Esophagus muscularis mucosa (tissue), 4 donors: Measurements from ENCODE around the gene SAMD7.

Experiments used
- EP300 ChIP-seq: sonication (generic); formaldehyde crosslinking; IDR thresholded peaks from one replicate; pipeline ENCODE4 v1.6.1; 2017; ENCODE audit warnings: antibody characterized with exemption
- POLR2A ChIP-seq: fragments of 450-650 bp; IDR thresholded peaks from one replicate; pipeline ENCODE4 v1.6.1; 2017; ENCODE audit warnings: antibody characterized with exemption, moderate library complexity, mild to moderate bottlenecking, low read depth
- TF ChIP-seq, protein P1 (sequence below), 3 experiments: fragments of 200-600 bp in 2 of 3; fragments of 450-650 bp in 1 of 3; sonication (generic) in 2 of 3; IDR thresholded peaks; one replicate each; pipeline ENCODE4 v1.5.1; 2017 to 2019; ENCODE audit warnings: antibody characterized with exemption in 3 of 3, mild to moderate bottlenecking in 2 of 3, moderate library complexity in 1 of 3

DNA sequence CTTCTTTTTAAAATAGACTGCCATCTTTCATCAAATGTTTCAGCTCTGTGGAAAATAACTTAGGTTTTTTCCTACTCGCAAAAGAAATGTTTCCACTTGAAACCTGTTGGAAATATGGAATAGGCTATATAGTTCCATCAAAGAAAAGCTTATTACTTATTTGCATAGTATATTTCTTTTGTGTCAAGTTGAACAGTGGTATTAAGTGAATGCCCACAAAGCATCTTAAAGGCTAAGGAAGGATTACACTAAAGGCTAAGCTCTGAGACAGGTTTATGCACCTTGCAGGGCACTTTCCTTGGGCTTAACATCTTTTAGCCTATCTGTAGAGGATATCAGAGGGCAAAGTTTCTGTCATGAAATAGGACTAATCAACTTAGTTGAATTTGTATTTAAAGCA lies at the start of gene SAMD7:
- TF ChIP-seq, protein P1, sequence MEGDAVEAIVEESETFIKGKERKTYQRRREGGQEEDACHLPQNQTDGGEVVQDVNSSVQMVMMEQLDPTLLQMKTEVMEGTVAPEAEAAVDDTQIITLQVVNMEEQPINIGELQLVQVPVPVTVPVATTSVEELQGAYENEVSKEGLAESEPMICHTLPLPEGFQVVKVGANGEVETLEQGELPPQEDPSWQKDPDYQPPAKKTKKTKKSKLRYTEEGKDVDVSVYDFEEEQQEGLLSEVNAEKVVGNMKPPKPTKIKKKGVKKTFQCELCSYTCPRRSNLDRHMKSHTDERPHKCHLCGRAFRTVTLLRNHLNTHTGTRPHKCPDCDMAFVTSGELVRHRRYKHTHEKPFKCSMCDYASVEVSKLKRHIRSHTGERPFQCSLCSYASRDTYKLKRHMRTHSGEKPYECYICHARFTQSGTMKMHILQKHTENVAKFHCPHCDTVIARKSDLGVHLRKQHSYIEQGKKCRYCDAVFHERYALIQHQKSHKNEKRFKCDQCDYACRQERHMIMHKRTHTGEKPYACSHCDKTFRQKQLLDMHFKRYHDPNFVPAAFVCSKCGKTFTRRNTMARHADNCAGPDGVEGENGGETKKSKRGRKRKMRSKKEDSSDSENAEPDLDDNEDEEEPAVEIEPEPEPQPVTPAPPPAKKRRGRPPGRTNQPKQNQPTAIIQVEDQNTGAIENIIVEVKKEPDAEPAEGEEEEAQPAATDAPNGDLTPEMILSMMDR (IDR thresholded peaks at IDR 0.05) = no peak
- TF ChIP-seq EP300 (no peak), POLR2A (no peak)
